HepG2 (cell line): ENCODE results near the gene KPNB1. TPM values are rescaled to one million over a fixed set of nuclear protein-coding genes. Genes with fewer than 3 reads are reported as not detected.

Experiments
- ADNP ChIP-seq: sonication (generic); formaldehyde crosslinking; IDR thresholded peaks from 2 replicates; pipeline ENCODE4 v1.4.0; 2020; ENCODE audit warnings: missing genetic modification reagents
- BRCA1 ChIP-seq: sonication (generic); formaldehyde crosslinking; IDR thresholded peaks from 2 replicates; pipeline ENCODE4 v1.4.0; 2020; ENCODE audit warnings: missing genetic modification reagents
- CEBPB ChIP-seq: IDR thresholded peaks from 2 replicates; pipeline ENCODE4 v1.6.1; 2011; ENCODE audit warnings: low read depth, low read length, improper control_type of control experiment, borderline replicate concordance
- CREBL2 ChIP-seq: sonication (generic); formaldehyde crosslinking; IDR thresholded peaks from 2 replicates; pipeline ENCODE4 v1.8.1; 2023; ENCODE audit warnings: missing genetic modification reagents, mild to moderate bottlenecking, borderline replicate concordance
- KIAA2018 ChIP-seq: sonication (generic); formaldehyde crosslinking; IDR thresholded peaks from 2 replicates; pipeline ENCODE4 v1.5.0; 2020; ENCODE audit warnings: mild to moderate bottlenecking, missing genetic modification reagents, borderline replicate concordance
- KMT2B ChIP-seq: IDR thresholded peaks from 2 replicates; pipeline ENCODE4 v1.6.1; 2016; ENCODE audit warnings: missing genetic modification reagents, missing compliant biosample characterization
- MBD4 ChIP-seq: IDR thresholded peaks from 2 replicates; pipeline ENCODE4 v1.6.1; 2012; ENCODE audit warnings: low read length, inconsistent platforms, borderline replicate concordance
- NFKBIZ ChIP-seq: IDR thresholded peaks from 2 replicates; pipeline ENCODE4 v1.6.1; 2018; ENCODE audit warnings: missing genetic modification reagents, missing compliant biosample characterization
- RFX3 ChIP-seq: IDR thresholded peaks from 2 replicates; pipeline ENCODE4 v1.6.1; 2016; ENCODE audit warnings: missing biosample characterization, missing genetic modification reagents
- SP5 ChIP-seq: IDR thresholded peaks from 2 replicates; pipeline ENCODE4 v1.6.1; 2016; ENCODE audit warnings: low read depth, borderline replicate concordance
- YY1 ChIP-seq: IDR thresholded peaks from 2 replicates; pipeline ENCODE4 v1.6.1; 2011; ENCODE audit warnings: low read length, low read depth, moderate library complexity, mild to moderate bottlenecking; ENCODE audit not compliant: insufficient read depth, insufficient replicate concordance
- ZBTB3 ChIP-seq: sonication (generic); formaldehyde crosslinking; IDR thresholded peaks from 2 replicates; pipeline ENCODE4 v1.4.0; 2020; ENCODE audit warnings: low read depth, mild to moderate bottlenecking, moderate library complexity, missing genetic modification reagents, borderline replicate concordance
- ZBTB4 ChIP-seq: sonication (generic); formaldehyde crosslinking; IDR thresholded peaks from 2 replicates; pipeline ENCODE4 v1.4.0; 2020; ENCODE audit warnings: missing genetic modification reagents, mild to moderate bottlenecking, borderline replicate concordance
- ZFP82 ChIP-seq: sonication (generic); formaldehyde crosslinking; IDR thresholded peaks from 2 replicates; pipeline ENCODE4 v1.5.1; 2020; ENCODE audit warnings: mild to moderate bottlenecking, missing genetic modification reagents, borderline replicate concordance
- ZMYM3 ChIP-seq: sonication (generic); formaldehyde crosslinking; IDR thresholded peaks from 2 replicates; pipeline ENCODE4 v1.5.1; 2020; ENCODE audit warnings: mild to moderate bottlenecking, missing genetic modification reagents
- ZNF367 ChIP-seq: sonication (generic); formaldehyde crosslinking; IDR thresholded peaks from 2 replicates; pipeline ENCODE4 v1.4.0; 2020; ENCODE audit warnings: missing genetic modification reagents, borderline replicate concordance
- ZNF737 ChIP-seq: sonication (generic); formaldehyde crosslinking; IDR thresholded peaks from 2 replicates; pipeline ENCODE4 v1.5.0; 2020; ENCODE audit warnings: missing genetic modification reagents, mild to moderate bottlenecking, borderline replicate concordance
- polyA plus RNA-seq, 8 experiments: library from polyadenylated mRNA; depleted of rRNA in 3 of 8; stranded (reverse) in 7 of 8; unstranded in 1 of 8; fragments of >200 nt; fragmentation: Illumina TruSeq in 4 of 8; extraction: Trizol in 4 of 8; gene quantifications; 2 replicates each; pipeline versions ENCODE4 v1.2.1 to v1.2.3, GENCODE V29; 2011 to 2016; ENCODE audit warnings: low read depth in 4 of 8, missing spikeins in 1 of 8, mixed read lengths in 1 of 8; ENCODE audit not compliant: insufficient read depth in 1 of 8
- total RNA-seq, 5 experiments: library from RNA; depleted of rRNA; stranded (reverse); fragments of >200 nt; fragmentation: Illumina TruSeq; extraction: Trizol; gene quantifications; 2 replicates each; pipeline ENCODE4 v1.2.3, GENCODE V29; 2016; ENCODE audit warnings: low read depth in 1 of 5

KPNB1 gene
- total and polyA plus RNA-seq, 2 of the 13 experiments (the other 11 are each of a cell fraction or from before 2014, with no cell fraction given) = 164 to 424 TPM

- TF ChIP-seq KMT2B = 0 out of 2 replicates have a peak, but pooled peaks have one; percentile 21
- no peak for TF ChIP-seq MBD4
- TF ChIP-seq YY1 = peak; percentile 23
- TF ChIP-seq ZBTB3 (CRISPR knock-in tag) = no peak
- TF ChIP-seq CREBL2 (CRISPR knock-in tag) = no peak
- TF ChIP-seq RFX3 = no peak
- TF ChIP-seq ZMYM3 (CRISPR knock-in tag) = 0 out of 2 replicates have a peak, but pooled peaks have one; percentile 15
- TF ChIP-seq ADNP (CRISPR knock-in tag) = no peak
- no peak for TF ChIP-seq NFKBIZ (CRISPR knock-in tag)
- no peak for TF ChIP-seq BRCA1
- TF ChIP-seq SP5 (CRISPR knock-in tag) = peak; percentile 23; the same call in 1 of the 2 replicates
- TF ChIP-seq ZBTB4 = no peak
- no peak for TF ChIP-seq ZNF737 (CRISPR knock-in tag)
- TF ChIP-seq CEBPB = no peak
- no peak for TF ChIP-seq ZFP82 (CRISPR knock-in tag)
- TF ChIP-seq KIAA2018 (CRISPR knock-in tag) = no peak
- peak; percentile 89 for TF ChIP-seq ZNF367 (CRISPR knock-in tag)
Measured at GRCh38 chr17:47693731-47694580, 44.2 kb downstream of the KPNB1 start, which contains the start of gene TBKBP1 (continued).
